ENCODE measurements around the gene LAMC2.

The LAMC2 gene

DNA sequence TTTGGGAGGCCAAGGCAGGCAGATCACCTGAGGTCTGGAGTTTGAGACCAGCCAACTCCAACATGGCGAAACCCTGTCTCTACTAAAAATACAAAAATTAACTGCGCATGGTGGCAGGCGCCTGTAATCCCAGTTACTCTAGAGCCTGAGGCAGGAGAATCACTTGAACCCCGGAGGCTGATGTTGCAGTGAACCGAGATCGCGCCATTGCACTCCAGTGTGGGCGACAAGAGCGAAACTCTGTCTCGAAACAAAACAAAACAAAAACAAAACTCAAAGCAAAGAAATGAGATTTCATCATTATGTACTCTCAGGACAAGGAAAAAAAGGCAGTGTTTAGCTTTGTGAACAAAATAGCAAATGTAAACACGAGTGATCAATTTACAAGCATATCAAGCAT lies 61.0 kb downstream of the LAMC2 start:
- WGBS, 2 donors (ENCODE audit: extremely low coverage in 2 of 2, insufficient read length in 2 of 2, insufficient replicate concordance in 1 of 2), result no CpG with 5 or more reads among the region's 11 CpGs

DNA sequence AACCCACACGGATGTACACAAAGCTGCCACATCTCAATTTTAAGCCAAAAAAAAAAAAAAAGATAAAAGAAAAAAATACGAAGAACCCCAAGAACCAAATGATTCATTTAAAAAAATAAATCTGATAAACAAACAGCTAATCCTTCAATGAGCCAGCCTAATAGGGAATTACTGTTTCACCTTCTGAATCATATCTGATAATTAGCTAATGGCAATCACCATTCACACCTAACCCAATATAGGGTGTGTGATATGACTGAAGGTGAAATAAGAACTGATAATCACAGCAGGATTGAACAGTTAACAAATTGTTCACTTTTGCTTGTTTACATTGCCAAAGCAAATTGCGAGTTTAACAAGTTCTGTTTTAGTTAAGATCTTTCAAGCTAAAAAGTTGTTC lies 61.4 kb downstream of the LAMC2 start:
- no peaks in the 10 kb centered on the region for H3K27me3 ChIP-seq (ENCODE audit: control insufficient read depth in 3 of 3, insufficient read depth in 3 of 3, low read depth in 1 of 3, low read length in 3 of 3)
- no peak overlapping the region for H3K4ac ChIP-seq (ENCODE audit: low read length)
- DNase-seq (ENCODE audit: low spot score), result no peak
- H4K91ac ChIP-seq (ENCODE audit: low read depth, low read length, poor library complexity), result no peak overlapping the region
- H4K8ac ChIP-seq (ENCODE audit: low read depth, low read length), result no peak overlapping the region
- no peaks in the 10 kb centered on the region for H3K79me1 ChIP-seq (ENCODE audit: low read depth, low read length)
- H3K4me3 ChIP-seq (ENCODE audit: low read length in 2 of 2), result no peak overlapping the region
- H2AK5ac ChIP-seq (ENCODE audit: low read depth, low read length), result no peak overlapping the region
- H3K9ac ChIP-seq (ENCODE audit: low read depth, low read length, poor library complexity), result no peak overlapping the region
- H2BK120ac ChIP-seq (ENCODE audit: low read depth, low read length), result no peak overlapping the region
- no peak overlapping the region for H3K23ac ChIP-seq (ENCODE audit: low read depth, low read length, poor library complexity)
- H3K14ac ChIP-seq (ENCODE audit: low read length), result no peak overlapping the region
- no peaks in the 10 kb centered on the region for H3K4me1 ChIP-seq (ENCODE audit: control insufficient read depth in 2 of 2, insufficient read depth in 1 of 2, low read depth in 1 of 2, low read length in 2 of 2)
- WGBS, 2 donors (ENCODE audit: extremely low coverage in 2 of 2, insufficient read length in 2 of 2, insufficient replicate concordance in 1 of 2), result no CpG with 5 or more reads among the region's 3 CpGs
- no peak overlapping the region for H3K18ac ChIP-seq (ENCODE audit: low read length)
- H2BK12ac ChIP-seq (ENCODE audit: low read length), result no peak overlapping the region
- H3K36me3 ChIP-seq (replicated peaks in 1 of 2; ENCODE audit: control insufficient read depth in 2 of 2, insufficient read depth in 2 of 2, low read length in 2 of 2), result no peaks in the 10 kb centered on the region
- H3K27ac ChIP-seq (replicated peaks; ENCODE audit: low read length), result no peak overlapping the region
- no peak overlapping the region for H2AFZ ChIP-seq (ENCODE audit: low read length)
- H3K9me3 ChIP-seq (replicated peaks in 1 of 2; ENCODE audit: control insufficient read depth in 2 of 2, insufficient read depth in 1 of 2, low read depth in 1 of 2, low read length in 2 of 2), result peaks cover 2 to 3% of the 10 kb centered on the region in 2 donors
- H3K4me2 ChIP-seq (ENCODE audit: insufficient read depth, low read length, poor library complexity, severe bottlenecking), result no peak overlapping the region
- H2BK15ac ChIP-seq (ENCODE audit: low read length), result no peak overlapping the region
- H2BK5ac ChIP-seq (ENCODE audit: low read length), result no peak overlapping the region

More for the DNA sequence above, 61.0 kb downstream of the LAMC2 start:
- no peak overlapping the region for H3K27ac ChIP-seq (replicated peaks; ENCODE audit: low read length)
- H3K27me3 ChIP-seq (ENCODE audit: control insufficient read depth in 3 of 3, insufficient read depth in 3 of 3, low read depth in 1 of 3, low read length in 3 of 3), result no peaks in the 10 kb centered on the region
- H3K18ac ChIP-seq (ENCODE audit: low read length), result no peak overlapping the region
- no peak overlapping the region for H2AFZ ChIP-seq (ENCODE audit: low read length)
- no peak overlapping the region for H4K91ac ChIP-seq (ENCODE audit: low read depth, low read length, poor library complexity)
- no peak for DNase-seq (ENCODE audit: low spot score)
- H3K4ac ChIP-seq (ENCODE audit: low read length), result no peak overlapping the region
- no peak overlapping the region for H3K4me3 ChIP-seq (ENCODE audit: low read length in 2 of 2)
- H2BK15ac ChIP-seq (ENCODE audit: low read length), result no peak overlapping the region
- no peak overlapping the region for H3K14ac ChIP-seq (ENCODE audit: low read length)
- H3K23ac ChIP-seq (ENCODE audit: low read depth, low read length, poor library complexity), result no peak overlapping the region
- no peaks in the 10 kb centered on the region for H3K79me1 ChIP-seq (ENCODE audit: low read depth, low read length)
- no peaks in the 10 kb centered on the region for H3K36me3 ChIP-seq (replicated peaks in 1 of 2; ENCODE audit: control insufficient read depth in 2 of 2, insufficient read depth in 2 of 2, low read length in 2 of 2)
- H3K9me3 ChIP-seq (replicated peaks in 1 of 2; ENCODE audit: control insufficient read depth in 2 of 2, insufficient read depth in 1 of 2, low read depth in 1 of 2, low read length in 2 of 2), result peaks cover 2 to 3% of the 10 kb centered on the region in 2 donors
- no peaks in the 10 kb centered on the region for H3K4me1 ChIP-seq (ENCODE audit: control insufficient read depth in 2 of 2, insufficient read depth in 1 of 2, low read depth in 1 of 2, low read length in 2 of 2)
- H2AK5ac ChIP-seq (ENCODE audit: low read depth, low read length), result no peak overlapping the region
- H3K4me2 ChIP-seq (ENCODE audit: insufficient read depth, low read length, poor library complexity, severe bottlenecking), result no peak overlapping the region
- H3K9ac ChIP-seq (ENCODE audit: low read depth, low read length, poor library complexity), result no peak overlapping the region
- no peak overlapping the region for H2BK5ac ChIP-seq (ENCODE audit: low read length)
- no peak overlapping the region for H4K8ac ChIP-seq (ENCODE audit: low read depth, low read length)
- H2BK12ac ChIP-seq (ENCODE audit: low read length), result no peak overlapping the region
- no peak overlapping the region for H2BK120ac ChIP-seq (ENCODE audit: low read depth, low read length)

DNA sequence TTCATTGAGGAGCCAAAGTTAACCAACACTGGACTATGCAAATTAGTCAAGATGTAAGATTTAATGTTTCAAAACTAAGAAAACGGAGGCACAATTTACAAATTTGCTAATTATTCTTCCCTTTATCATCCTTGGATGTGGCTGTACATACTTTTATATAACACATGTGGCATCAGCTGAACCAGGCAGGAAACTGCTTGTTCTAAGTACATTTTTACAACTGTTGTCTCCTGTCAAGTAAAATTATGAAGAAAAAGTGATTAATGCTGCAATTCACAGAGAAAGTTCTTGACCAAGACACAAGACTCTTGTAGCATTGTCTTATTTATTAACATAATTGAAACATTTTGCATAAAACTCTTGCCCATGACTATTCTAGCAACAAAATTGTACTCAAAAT lies 61.9 kb downstream of the LAMC2 start:
- no peak for DNase-seq (ENCODE audit: low spot score)
- Histone ChIP-seq H2BK12ac (ENCODE audit: low read length) (no peak overlapping the region), H2BK120ac (ENCODE audit: low read depth, low read length) (no peak overlapping the region), H2AFZ (ENCODE audit: low read length) (no peak overlapping the region), H3K18ac (ENCODE audit: low read length) (no peak overlapping the region), H3K4me1 (ENCODE audit: control insufficient read depth in 2 of 2, insufficient read depth in 1 of 2, low read depth in 1 of 2, low read length in 2 of 2) (no peaks in the 10 kb centered on the region), H3K9me3 (replicated peaks in 1 of 2; ENCODE audit: control insufficient read depth in 2 of 2, insufficient read depth in 1 of 2, low read depth in 1 of 2, low read length in 2 of 2) (peaks cover 2 to 3% of the 10 kb centered on the region in 2 donors), H3K79me1 (ENCODE audit: low read depth, low read length) (no peaks in the 10 kb centered on the region), H2BK5ac (ENCODE audit: low read length) (no peak overlapping the region), H3K27ac (replicated peaks; ENCODE audit: low read length) (no peak overlapping the region), H3K14ac (ENCODE audit: low read length) (no peak overlapping the region), H3K9ac (ENCODE audit: low read depth, low read length, poor library complexity) (no peak overlapping the region), H2AK5ac (ENCODE audit: low read depth, low read length) (no peak overlapping the region), H3K27me3 (ENCODE audit: control insufficient read depth in 3 of 3, insufficient read depth in 3 of 3, low read depth in 1 of 3, low read length in 3 of 3) (no peaks in the 10 kb centered on the region), H4K91ac (ENCODE audit: low read depth, low read length, poor library complexity) (no peak overlapping the region), H3K36me3 (replicated peaks in 1 of 2; ENCODE audit: control insufficient read depth in 2 of 2, insufficient read depth in 2 of 2, low read length in 2 of 2) (no peaks in the 10 kb centered on the region), H3K4me3 (ENCODE audit: low read length in 2 of 2) (no peak overlapping the region), H3K4ac (ENCODE audit: low read length) (no peak overlapping the region), H3K23ac (ENCODE audit: low read depth, low read length, poor library complexity) (no peak overlapping the region), H4K8ac (ENCODE audit: low read depth, low read length) (no peak overlapping the region), H3K4me2 (ENCODE audit: insufficient read depth, low read length, poor library complexity, severe bottlenecking) (no peak overlapping the region), H2BK15ac (ENCODE audit: low read length) (no peak overlapping the region)
- no CpG with 5 or more reads among the region's 1 CpG for WGBS, 2 donors (ENCODE audit: extremely low coverage in 2 of 2, insufficient read length in 2 of 2, insufficient replicate concordance in 1 of 2)

DNA sequence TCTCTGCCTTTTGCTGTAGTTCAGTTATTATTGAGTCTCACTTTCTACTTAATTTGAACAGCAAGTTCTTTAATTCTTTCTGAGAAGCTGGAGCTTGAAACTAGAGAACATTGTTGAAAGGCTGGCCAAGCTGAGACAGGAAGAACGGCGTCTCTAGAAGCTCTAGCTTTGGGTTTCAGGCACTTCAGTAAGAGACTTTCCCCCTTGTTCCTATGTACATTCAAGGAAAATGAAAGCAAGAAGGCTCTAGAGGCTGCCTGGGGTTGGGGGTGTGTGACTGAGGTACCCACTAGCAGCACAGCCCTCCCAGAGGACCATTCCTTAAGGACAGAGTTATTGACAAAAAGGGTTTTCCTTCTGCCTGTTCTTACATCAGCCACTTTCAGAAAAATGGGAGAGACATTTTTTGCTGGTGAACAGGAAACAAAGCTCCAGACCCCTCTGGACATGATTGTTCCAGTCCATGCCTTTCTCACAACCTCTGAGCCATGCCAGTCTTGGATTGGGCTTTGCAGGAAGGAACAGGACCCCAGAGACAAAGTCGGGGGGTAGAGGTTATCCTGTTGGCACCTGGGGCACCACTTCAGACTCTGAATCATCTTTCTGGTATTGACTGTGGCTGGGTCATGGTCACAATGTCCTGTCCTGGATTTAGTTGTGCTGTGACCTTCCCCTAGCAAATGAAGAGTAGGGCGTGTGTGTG lies 63.1 kb downstream of the LAMC2 start:
- Histone ChIP-seq H4K8ac (ENCODE audit: low read depth, low read length) (no peak overlapping the region), H3K9me3 (replicated peaks in 1 of 2; ENCODE audit: control insufficient read depth in 2 of 2, insufficient read depth in 1 of 2, low read depth in 1 of 2, low read length in 2 of 2) (peaks cover 2 to 3% of the 10 kb centered on the region in 2 donors), H3K4ac (ENCODE audit: low read length) (no peak overlapping the region), H4K91ac (ENCODE audit: low read depth, low read length, poor library complexity) (no peak overlapping the region), H3K23ac (ENCODE audit: low read depth, low read length, poor library complexity) (no peak overlapping the region), H2BK120ac (ENCODE audit: low read depth, low read length) (no peak overlapping the region), H2BK15ac (ENCODE audit: low read length) (no peak overlapping the region), H2BK12ac (ENCODE audit: low read length) (no peak overlapping the region), H3K36me3 (replicated peaks in 1 of 2; ENCODE audit: control insufficient read depth in 2 of 2, insufficient read depth in 2 of 2, low read length in 2 of 2) (no peaks in the 10 kb centered on the region), H3K27ac (replicated peaks; ENCODE audit: low read length) (no peak overlapping the region), H3K4me3 (ENCODE audit: low read length in 2 of 2) (no peak overlapping the region), H3K14ac (ENCODE audit: low read length) (no peak overlapping the region), H3K18ac (ENCODE audit: low read length) (no peak overlapping the region), H2AFZ (ENCODE audit: low read length) (no peak overlapping the region), H3K4me1 (ENCODE audit: control insufficient read depth in 2 of 2, insufficient read depth in 1 of 2, low read depth in 1 of 2, low read length in 2 of 2) (no peaks in the 10 kb centered on the region), H3K4me2 (ENCODE audit: insufficient read depth, low read length, poor library complexity, severe bottlenecking) (no peak overlapping the region), H3K27me3 (ENCODE audit: control insufficient read depth in 3 of 3, insufficient read depth in 3 of 3, low read depth in 1 of 3, low read length in 3 of 3) (no peaks in the 10 kb centered on the region), H3K9ac (ENCODE audit: low read depth, low read length, poor library complexity) (no peak overlapping the region), H2AK5ac (ENCODE audit: low read depth, low read length) (no peak overlapping the region), H3K79me1 (ENCODE audit: low read depth, low read length) (no peaks in the 10 kb centered on the region), H2BK5ac (ENCODE audit: low read length) (no peak overlapping the region)
- no peak for DNase-seq (ENCODE audit: low spot score)
- WGBS, 2 donors (ENCODE audit: extremely low coverage in 2 of 2, insufficient read length in 2 of 2, insufficient replicate concordance in 1 of 2), result no CpG with 5 or more reads among the region's 4 CpGs

Measured in neuronal stem cell (in vitro differentiated cells).